Stomach (tissue), 9 donors: Measurements from ENCODE around the gene PGPEP1. TPM values are rescaled to one million over a fixed set of nuclear protein-coding genes. Genes with fewer than 3 reads are reported as not detected.
"Not testable (repeated sequence)": the region's sequence is repeated elsewhere in the genome, so short reads cannot be mapped to it uniquely, and the experiment has no call there.

Source experiments
- DNase-seq, 2 donors: peaks; one replicate each; pipeline versions ENCODE4 v3.0.0 to v3.0.0-alpha.2; 2013 to 2019
- H3K27ac ChIP-seq, 5 donors: fragments of 200-600 bp in 4 of 5; sonication (generic) in 4 of 5; one replicate each; pipeline ENCODE4 v1.5.1; 2013 to 2019; ENCODE audit warnings: mild to moderate bottlenecking in 1 of 5, moderate library complexity in 1 of 5
- H3K27me3 ChIP-seq, 3 donors: fragments of 200-600 bp; sonication (generic); one replicate each; pipeline ENCODE4 v1.5.1; 2017 to 2019; ENCODE audit warnings: mixed run types in 1 of 3
- H3K36me3 ChIP-seq, 4 donors: fragments of 200-600 bp; sonication (generic); 1 replicate in 3 of 4; 2 replicates in 1 of 4; pipeline ENCODE4 v1.5.1; 2016 to 2019
- H3K4me1 ChIP-seq, 4 donors: fragments of 200-600 bp; sonication (generic); one replicate each; pipeline ENCODE4 v1.5.1; 2016 to 2019
- H3K4me3 ChIP-seq, 4 donors: fragments of 200-600 bp; sonication (generic) in 3 of 4; one replicate each; pipeline ENCODE4 v1.5.1; 2016 to 2019; ENCODE audit warnings: mild to moderate bottlenecking in 1 of 4
- H3K9me3 ChIP-seq, 4 donors: fragments of 200-600 bp; sonication (generic); one replicate each; pipeline ENCODE4 v1.5.1; 2016 to 2019
- EP300 ChIP-seq: sonication (generic); formaldehyde crosslinking; IDR thresholded peaks from one replicate; pipeline ENCODE4 v1.6.1; 2017; ENCODE audit warnings: antibody characterized with exemption
- POLR2A ChIP-seq, 4 donors: fragments of 450-650 bp; IDR thresholded peaks; one replicate each; pipeline ENCODE4 v1.6.1; 2016; ENCODE audit warnings: antibody characterized with exemption in 4 of 4, control low read depth in 2 of 4, mild to moderate bottlenecking in 1 of 4, moderate library complexity in 1 of 4
- POLR2AphosphoS5 ChIP-seq, 3 donors: sonication (generic); formaldehyde crosslinking; IDR thresholded peaks; one replicate each; pipeline ENCODE4 v1.6.1; 2016; ENCODE audit warnings: antibody characterized with exemption in 3 of 3
- WGBS, 5 donors: extraction: QIAGEN DNeasy Blood & Tissue Kit in 3 of 5; methylation state at CpG; one replicate each; pipeline versions ENCODE4 v1.1.5 to v1.1.7; 2013 to 2018; 5-methylcytosine and 5-hydroxymethylcytosine counted together
- intact Hi-C: fragments of 100-400 bp; cut with DNase I; formaldehyde crosslinking; loops from one replicate; pipeline ENCODE4 v1.15.1; 2023; ENCODE audit warnings: low total_unique reads
- polyA plus RNA-seq, 3 donors: library from polyadenylated mRNA; stranded (reverse); fragments of 200-250 nt; gene quantifications; one replicate each; pipeline ENCODE4 v1.2.3, GENCODE V29; 2013
- total RNA-seq, 5 donors: library from RNA; depleted of rRNA; stranded (reverse); fragments of >200 nt; gene quantifications; one replicate each; pipeline versions ENCODE4 v1.1.0 to v1.2.3, GENCODE V29; 2014 to 2016
- TF ChIP-seq, protein P1 (sequence below), 7 experiments: fragments of 450-650 bp in 4 of 7; fragments of 200-600 bp in 3 of 7; sonication (generic) in 3 of 7; IDR thresholded peaks; one replicate each; pipeline ENCODE4 v1.5.1; 2016 to 2019; ENCODE audit warnings: antibody characterized with exemption in 7 of 7, control low read depth in 2 of 7, mild to moderate bottlenecking in 1 of 7
- donor health status: healthy with polysubstance abuse.
- donor health status: Bipolar disorder and iron deficiency.
- donor health status: healthy.

Gene PGPEP1
- total and polyA plus RNA-seq, 8 donors, result 8.0 to 58.9 (median 26.0) TPM

DNA sequence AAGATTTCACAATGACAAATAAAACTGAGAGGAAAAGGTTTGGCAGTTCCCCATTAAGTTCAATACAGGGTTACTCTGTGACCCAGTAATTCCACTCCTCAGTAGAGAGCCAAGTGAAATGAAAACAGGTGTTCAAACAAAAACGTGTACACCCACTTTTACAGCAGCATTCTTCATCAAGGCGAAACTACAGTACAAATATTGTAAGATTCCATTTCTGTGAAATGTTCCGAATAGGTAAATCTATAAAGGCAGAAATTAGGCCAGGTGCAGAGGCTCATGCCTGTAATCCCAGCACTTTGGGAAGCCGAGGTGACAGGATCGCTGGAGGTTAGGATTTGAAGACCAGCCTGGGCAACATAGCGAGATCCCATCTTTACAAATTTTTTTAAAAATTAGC, 36.6 kb downstream of the PGPEP1 start:
- DNase-seq, result peak; percentile 63 to 86
- Histone ChIP-seq H3K9me3 (no peaks in the 10 kb centered on the region), H3K27me3 (peaks cover 0 to under 1% (median 0%) of the 10 kb centered on the region in 3 donors), H3K27ac (peak overlapping the region; percentile 77 to 88 (median 86)), H3K4me3 (no peak overlapping the region), H3K4me1 (peaks cover 38 to 94% (median 59%) of the 10 kb centered on the region in 4 donors), H3K36me3 (no peaks in the 10 kb centered on the region)
- 28 to 56% (median 44%) methylated on average over 6 of the region's 6 CpGs for WGBS, 5 donors
- intact Hi-C loops, result no loop called here
- TF ChIP-seq POLR2AphosphoS5 (IDR thresholded peaks at IDR 0.05) (peak in 2 of 3 donors; percentile 28 to 65), EP300 (no peak)

- 26 to 38% (median 31%) methylated on average over 16 to 22 of the region's 22 CpGs for WGBS, 5 donors
- intact Hi-C loops, result no loop called here
- no peaks in the 10 kb centered on the region for H3K36me3 ChIP-seq
Observed at GRCh38 chr19:18379803-18380747, 39.7 kb downstream of the PGPEP1 start.

DNA sequence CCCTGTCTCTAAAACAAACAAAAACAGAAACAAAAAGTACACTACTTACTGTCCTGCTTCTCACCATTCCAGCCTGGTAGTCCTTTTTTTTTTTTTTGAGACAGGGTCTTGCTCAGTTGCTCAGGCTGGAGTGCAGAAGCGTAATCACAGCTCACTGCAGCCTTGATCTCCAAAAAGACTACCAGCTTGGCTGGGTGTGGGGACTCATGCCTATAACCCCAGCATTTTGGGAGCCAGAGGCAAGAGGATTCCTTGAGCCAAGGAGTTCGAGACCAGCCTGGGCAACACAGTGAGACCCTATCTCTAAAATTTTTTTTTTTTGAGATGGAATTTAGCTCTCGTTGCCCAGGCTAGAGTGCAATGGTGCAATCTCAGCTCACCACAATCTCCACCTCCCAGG, 40.4 kb downstream of the PGPEP1 start:
- H3K36me3 ChIP-seq, result no peaks in the 10 kb centered on the region
- DNase-seq, result no peak
- H3K27ac ChIP-seq, result peak overlapping the region; percentile 73 to 88 (median 86)
- H3K9me3 ChIP-seq, result no peaks in the 10 kb centered on the region
- intact Hi-C loops, result no loop called here
- H3K27me3 ChIP-seq, result peaks cover 0 to 13% (median 0%) of the 10 kb centered on the region in 3 donors
- H3K4me3 ChIP-seq, result no peak overlapping the region
- 58 to 84% (median 77%) methylated on average over 3 of the region's 3 CpGs for WGBS, 5 donors
- no peak for TF ChIP-seq POLR2A (IDR thresholded peaks at IDR 0.05)
- TF ChIP-seq EP300, result no peak
- TF ChIP-seq POLR2AphosphoS5 (IDR thresholded peaks at IDR 0.05), result no peak
- TF ChIP-seq, protein P1, sequence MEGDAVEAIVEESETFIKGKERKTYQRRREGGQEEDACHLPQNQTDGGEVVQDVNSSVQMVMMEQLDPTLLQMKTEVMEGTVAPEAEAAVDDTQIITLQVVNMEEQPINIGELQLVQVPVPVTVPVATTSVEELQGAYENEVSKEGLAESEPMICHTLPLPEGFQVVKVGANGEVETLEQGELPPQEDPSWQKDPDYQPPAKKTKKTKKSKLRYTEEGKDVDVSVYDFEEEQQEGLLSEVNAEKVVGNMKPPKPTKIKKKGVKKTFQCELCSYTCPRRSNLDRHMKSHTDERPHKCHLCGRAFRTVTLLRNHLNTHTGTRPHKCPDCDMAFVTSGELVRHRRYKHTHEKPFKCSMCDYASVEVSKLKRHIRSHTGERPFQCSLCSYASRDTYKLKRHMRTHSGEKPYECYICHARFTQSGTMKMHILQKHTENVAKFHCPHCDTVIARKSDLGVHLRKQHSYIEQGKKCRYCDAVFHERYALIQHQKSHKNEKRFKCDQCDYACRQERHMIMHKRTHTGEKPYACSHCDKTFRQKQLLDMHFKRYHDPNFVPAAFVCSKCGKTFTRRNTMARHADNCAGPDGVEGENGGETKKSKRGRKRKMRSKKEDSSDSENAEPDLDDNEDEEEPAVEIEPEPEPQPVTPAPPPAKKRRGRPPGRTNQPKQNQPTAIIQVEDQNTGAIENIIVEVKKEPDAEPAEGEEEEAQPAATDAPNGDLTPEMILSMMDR (IDR thresholded peaks at IDR 0.05), result no peak
- H3K4me1 ChIP-seq, result peaks cover 30 to 81% (median 48%) of the 10 kb centered on the region in 4 donors

More at GRCh38 chr19:18379803-18380747, 39.7 kb downstream of the PGPEP1 start:
- H3K27ac ChIP-seq, result peak overlapping the region; percentile 73 to 88 (median 86)
- H3K27me3 ChIP-seq, result peaks cover 0 to 11% (median 0%) of the 10 kb centered on the region in 3 donors
- DNase-seq, result peak; percentile 90
- H3K4me1 ChIP-seq, result peaks cover 22 to 81% (median 45%) of the 10 kb centered on the region in 4 donors
- H3K4me3 ChIP-seq, result no peak overlapping the region
- no peaks in the 10 kb centered on the region for H3K9me3 ChIP-seq
- peak; percentile 5 to 69 (median 49) for TF ChIP-seq POLR2AphosphoS5 (IDR thresholded peaks at IDR 0.05)
- TF ChIP-seq, protein P1 (IDR thresholded peaks at IDR 0.05), result no peak

GRCh38 chr19:18383622-18384021, 43.2 kb downstream of the PGPEP1 start:
- Histone ChIP-seq H3K27ac (peak overlapping the region in 1 of 5 donors; percentile 1), H3K4me1 (peaks cover 34 to 83% (median 54%) of the 10 kb centered on the region in 4 donors), H3K27me3 (peaks cover 0 to 25% (median 0%) of the 10 kb centered on the region in 3 donors)
- H3K36me3 ChIP-seq, H3K9me3 ChIP-seq, intact Hi-C loops, DNase-seq, H3K4me3 ChIP-seq: not testable (repeated sequence)
- 90 to 93% (median 92%) methylated on average over 11 of the region's 11 CpGs for WGBS, 5 donors

DNA sequence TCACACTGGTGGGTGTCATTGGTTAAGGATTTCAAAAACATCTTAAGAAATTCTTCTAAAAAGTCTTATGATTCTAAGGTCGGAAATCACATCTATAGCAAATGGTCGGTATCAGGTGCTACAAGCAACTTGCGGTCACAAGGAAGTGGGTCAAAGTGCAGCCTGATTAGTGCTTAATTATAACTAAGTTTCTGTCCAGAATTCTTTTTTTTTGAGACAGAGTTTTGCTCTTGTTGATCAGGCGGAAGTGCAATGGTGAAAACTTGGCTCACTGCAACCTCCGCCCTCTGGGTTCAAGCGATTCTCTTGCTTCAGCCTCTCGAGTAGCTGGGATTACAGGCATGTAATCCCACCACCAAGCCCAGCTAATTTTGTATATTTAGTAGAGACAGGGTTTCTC, 44.4 kb downstream of the PGPEP1 start:
- 31 to 61% (median 48%) methylated on average over 7 of the region's 7 CpGs for WGBS, 5 donors

More for the DNA sequence above, 44.4 kb downstream of the PGPEP1 start:
- Histone ChIP-seq H3K9me3 (no peaks in the 10 kb centered on the region), H3K4me3 (no peak overlapping the region), H3K27ac (peak overlapping the region; percentile 77 to 84 (median 79)), H3K36me3 (peaks cover 0 to 13% (median 0%) of the 10 kb centered on the region in 4 donors), H3K4me1 (peaks cover 36 to 78% (median 53%) of the 10 kb centered on the region in 4 donors), H3K27me3 (peaks cover 0 to 25% (median 0%) of the 10 kb centered on the region in 3 donors)
- intact Hi-C loops, result no loop called here
- no peak for TF ChIP-seq EP300
- peak in 1 of 3 donors; percentile 24 for TF ChIP-seq POLR2AphosphoS5 (IDR thresholded peaks at IDR 0.05)
- peak in 1 of 2 donors; percentile 80 for DNase-seq
